Stimulated activated CD8-positive, alpha-beta memory T cell treated with anti-CD3 and anti-CD28 coated beads, Interleukin-15, amount 100 ng/mL, for 1 hour (primary cell): ENCODE measurements around the gene TAF15.

Source experiments
- DNase-seq: peaks from one replicate; pipeline ENCODE4 v3.0.0-alpha.2; 2020; ENCODE audit warnings: low read depth

Gene TAF15

GRCh38 chr17:35788477-35789368, 20.6 kb upstream of the TAF15 start:
- DNase-seq: no peak

DNA sequence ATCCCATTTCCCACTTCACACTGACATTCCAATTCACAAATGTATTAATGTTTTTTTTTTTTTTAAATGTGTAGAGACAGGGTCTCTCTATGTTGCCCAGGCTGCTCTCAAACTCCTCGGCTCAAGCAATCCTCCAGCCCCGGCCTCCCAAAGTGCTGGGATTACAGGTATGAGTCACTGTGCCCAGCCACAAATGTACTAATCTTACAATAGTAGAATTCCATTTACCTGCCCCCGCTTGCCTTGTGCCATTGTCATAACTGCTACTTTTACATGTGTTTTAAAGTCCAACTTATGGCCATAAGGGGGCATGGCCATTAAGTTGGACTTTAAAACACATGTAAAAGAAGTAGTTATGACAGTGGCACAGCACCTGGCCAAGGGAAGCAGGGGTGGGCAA, 18.4 kb upstream of the TAF15 start:
- no peak for DNase-seq

DNA sequence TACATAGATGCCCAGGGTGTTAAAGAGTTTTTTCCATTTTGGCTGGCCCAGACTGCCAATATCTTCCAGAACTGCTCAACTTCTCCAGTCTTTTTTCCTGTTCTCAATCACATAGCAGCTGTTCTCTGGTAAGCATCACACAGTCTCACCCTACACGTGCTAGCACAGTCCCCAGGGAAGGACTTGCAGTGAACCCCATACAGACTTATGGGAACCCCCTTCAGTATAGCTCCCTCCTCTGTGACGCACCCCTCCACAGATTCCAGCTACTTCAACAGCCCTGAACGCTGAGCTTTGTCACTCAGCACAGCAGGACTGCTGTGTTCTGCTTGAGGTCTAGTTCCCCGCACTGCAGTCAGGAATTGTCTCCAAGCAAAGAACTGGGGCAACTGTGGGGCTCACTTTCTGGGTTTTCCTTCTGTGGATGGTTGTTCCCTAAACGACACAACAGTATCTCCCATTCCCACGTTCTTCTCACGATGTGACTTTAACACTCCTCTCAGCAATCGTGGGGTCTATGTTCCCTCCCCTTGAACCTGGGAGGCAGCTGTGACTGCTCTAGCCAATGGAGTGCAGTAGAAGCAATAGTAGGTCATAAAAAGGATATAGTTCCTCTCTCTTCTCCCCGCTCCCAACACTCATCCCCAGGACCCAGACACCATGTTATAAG, 17.5 kb upstream of the TAF15 start:
- DNase-seq: no peak

GRCh38 chr17:35793257-35793656, 16.0 kb upstream of the TAF15 start:
- no peak for DNase-seq

DNA sequence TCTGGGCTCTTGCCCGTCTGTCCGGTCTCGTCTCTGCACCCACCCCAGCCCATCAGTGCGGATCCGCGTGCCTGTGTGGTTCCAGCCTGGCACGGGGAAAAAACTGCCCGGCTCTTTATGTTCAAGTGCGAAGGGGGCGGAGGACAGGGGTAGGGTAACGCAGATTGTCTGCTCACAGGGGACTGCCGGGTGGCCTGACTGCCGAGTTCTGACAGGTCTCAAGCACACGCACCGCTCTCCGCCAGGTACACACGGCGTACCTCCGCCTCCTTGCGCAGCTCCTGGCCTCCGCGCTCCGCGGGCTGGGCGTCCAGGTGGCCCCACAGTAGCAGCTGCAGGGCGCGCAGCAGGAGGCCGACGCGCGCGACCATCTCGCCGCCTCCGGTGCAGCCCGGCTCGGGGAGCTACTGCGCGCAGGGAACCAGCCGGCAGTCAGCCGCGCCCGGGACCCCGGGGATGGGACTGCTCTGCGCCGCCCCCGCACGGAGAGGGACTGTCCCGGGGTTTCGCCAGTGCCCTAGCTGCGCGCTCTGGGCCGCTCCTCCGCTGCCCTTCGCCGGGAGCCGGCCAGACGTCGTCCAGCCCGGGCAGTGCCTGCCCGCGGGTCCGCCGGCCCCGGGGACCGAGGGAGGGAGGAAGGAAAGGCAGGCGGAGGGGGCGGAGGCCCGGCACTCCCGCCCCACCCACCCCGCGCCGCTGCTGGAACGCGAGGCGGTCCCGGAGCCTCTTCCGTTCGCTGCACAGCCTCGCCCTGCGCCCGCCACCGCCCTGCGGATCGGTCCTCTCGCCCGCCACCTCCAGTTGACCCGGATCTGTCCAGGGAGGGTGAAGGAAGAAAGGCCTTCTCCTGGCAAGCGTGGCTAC, 14.0 kb upstream of the TAF15 start, which contains the start of gene MMP28:
MMP28 (minus strand) TSS at position 635 of the 864 bp plus-strand sequence; CDS start at position 371, 264 bp downstream.
- no peak for DNase-seq

DNA sequence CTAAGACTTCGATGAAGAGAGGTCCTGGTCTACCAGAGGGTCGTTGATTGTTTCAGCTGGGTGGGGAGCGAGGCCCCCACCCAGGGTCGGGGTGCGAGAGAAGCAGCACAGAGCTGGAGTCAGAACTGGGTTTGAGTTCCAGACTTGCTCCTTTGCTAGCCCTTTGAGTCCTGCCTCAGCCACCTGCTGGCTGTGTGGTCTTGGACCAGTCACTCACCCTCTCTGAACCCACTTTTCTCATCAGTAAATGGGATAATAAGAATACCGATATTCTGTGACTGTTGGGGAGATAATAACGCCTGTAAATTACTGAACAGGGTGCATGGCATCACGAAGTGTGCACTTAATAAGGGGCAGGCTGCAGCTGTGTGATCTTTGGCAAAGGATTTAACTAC, 13.4 kb upstream of the TAF15 start:
- no peak for DNase-seq

- DNase-seq: no peak
Measured at GRCh38 chr17:35796942-35797341, 12.3 kb upstream of the TAF15 start.

DNA sequence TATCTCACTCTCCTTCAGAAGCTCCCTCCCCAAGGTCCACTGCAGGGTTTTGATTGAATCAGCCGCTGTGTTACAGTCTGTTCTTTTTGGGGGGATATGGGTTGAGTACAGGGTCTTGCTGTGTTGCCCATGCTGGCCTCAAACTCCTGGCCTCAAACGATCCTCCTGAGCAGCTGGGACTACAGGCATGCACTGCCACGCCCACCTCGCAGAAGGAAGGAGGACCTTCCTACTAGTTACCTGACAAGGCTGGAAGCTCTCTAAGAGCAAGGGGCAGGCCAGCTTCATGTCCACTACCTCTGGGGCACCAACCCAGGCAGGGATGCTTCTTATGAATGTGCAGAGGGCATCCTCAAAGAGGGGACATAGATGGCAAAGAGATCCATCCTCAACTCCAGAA, 11.9 kb upstream of the TAF15 start:
- DNase-seq: no peak

DNA sequence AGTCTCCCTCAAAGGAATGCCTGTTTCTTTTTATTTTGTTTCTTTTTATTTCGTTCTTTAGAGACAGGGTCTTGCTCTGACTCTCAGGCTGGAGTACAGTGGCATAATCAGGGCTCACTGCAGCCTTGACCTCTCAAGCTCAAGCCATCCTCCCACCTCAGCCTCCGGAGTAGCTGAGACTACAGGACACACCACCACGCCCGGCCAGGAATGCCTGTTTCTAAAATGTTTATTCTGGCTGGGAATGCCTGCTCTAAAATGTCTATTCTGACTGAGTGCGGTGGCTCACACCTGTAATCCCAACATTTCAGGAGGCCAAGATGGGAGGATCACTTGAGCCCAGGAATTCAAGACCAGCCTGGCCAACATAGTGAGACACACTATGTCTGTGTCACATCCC, 11.4 kb upstream of the TAF15 start:
- DNase-seq: no peak

DNA sequence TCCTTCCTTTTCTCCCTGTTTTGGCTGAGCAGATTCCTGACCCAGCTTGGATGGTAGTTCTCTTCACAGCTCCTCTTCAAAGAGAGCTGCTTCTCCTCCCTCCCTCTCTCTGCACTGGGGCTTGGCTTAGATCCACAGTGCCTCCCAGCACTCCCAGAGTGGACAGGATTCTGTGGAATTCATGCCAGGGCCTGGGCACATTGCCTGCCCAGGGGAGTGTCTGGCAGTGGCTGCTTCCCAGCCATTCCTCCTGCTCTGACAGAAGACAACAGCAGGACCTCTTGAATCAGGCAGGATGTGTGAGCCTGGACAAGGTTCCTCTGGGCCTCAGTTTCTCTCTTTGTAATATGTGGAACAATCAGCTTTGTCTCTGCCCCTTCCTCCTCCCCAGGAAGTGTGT, 9.3 kb upstream of the TAF15 start:
- DNase-seq: no peak

- DNase-seq: no peak
Measured at GRCh38 chr17:35801583-35802224, 7.6 kb upstream of the TAF15 start.

DNA sequence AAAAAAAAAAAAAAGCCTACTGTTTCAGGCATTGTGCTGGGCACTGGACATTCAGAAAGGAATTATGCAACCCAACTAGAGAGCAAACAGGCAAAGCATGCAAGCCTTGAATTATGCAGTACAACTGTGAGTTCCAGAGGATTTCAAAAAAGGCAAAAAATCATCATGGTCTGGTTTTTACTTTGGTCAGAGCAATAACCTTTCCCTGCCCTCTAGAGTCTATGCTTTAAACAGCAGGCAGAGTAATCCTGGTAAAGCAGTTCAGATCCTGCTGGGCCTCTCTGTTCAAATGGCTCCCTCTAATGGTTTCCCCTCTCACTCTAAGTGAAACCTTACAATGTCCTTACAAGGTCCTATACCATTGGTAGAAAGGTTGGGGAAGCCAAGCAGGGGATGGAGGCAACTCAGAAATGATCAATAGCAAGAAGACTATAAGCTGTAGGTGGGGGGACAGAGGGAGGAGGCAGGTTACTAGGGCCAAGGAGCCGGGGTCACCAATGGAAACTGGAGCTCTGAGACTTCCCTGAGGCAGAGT, 4.6 kb upstream of the TAF15 start:
- no peak for DNase-seq

DNA sequence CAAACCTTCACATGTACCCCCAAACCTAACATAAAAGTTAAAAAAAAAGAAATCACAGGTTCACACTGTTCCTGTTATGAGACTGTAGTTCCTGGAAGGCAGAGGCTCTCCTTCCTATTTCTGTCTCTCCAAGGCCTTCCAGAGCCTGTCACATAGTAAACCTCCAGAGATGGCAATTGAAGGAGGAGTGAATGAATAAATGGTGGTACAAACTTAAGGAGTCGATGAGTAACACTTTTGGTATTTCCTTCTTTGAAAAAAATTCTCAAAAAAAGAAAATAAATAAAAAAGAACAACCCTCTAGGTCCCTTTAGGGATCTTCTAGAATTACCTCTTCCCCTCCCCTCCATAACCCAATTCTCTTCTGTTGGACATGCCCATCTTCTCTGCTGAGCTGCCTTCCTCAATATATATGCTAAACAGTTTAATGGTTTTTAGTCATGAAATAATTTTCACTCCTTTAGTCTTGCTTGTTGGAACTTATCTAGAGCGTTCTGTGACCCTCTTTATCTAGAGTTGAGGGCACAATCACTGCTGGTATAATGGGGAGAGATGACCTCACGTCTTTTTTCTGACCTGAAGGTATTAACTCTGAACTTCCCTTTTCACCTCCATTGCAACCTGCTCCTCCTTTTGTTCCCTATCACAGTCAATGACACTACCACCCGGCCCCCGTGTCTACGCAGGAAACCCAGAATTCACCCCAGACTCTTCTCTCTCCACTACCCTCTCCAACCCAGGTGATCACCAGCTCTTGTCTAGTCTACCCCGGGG, 1.7 kb upstream of the TAF15 start:
- no peak for DNase-seq

DNA sequence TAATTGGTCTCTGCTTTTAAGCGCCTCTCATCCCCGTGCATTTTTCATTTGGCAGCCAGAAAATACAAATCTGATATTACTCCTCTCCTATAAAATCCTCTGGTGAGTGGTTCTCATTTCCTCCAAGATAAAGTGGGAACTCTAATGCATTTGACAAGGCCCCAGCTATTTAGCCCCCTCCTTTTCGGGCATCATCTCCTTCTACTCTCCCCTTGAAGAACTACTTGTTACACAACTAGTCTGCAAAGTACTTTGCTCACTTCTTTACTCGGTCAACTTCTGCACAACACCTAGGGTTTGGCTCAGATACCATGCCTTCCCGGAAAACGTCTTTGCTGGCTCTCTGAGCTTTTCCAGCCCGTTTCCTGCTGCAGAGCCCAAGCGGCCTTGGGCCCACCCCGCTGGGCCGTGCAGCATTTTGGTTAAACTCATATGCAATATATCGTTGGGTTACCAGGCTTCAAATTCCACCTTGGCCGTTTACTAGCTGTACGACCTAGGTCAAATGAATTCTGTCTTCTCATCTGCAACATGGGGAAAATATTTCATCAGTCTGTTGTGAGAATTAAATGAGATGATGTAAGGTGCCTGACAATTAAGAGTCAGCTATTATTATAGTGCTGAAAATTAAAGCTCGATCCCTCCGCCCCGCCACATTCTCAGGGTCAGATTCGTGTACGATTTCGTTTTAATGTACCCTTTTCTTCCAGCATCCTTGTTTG, 883 bp upstream of the TAF15 start:
- no peak for DNase-seq

DNA sequence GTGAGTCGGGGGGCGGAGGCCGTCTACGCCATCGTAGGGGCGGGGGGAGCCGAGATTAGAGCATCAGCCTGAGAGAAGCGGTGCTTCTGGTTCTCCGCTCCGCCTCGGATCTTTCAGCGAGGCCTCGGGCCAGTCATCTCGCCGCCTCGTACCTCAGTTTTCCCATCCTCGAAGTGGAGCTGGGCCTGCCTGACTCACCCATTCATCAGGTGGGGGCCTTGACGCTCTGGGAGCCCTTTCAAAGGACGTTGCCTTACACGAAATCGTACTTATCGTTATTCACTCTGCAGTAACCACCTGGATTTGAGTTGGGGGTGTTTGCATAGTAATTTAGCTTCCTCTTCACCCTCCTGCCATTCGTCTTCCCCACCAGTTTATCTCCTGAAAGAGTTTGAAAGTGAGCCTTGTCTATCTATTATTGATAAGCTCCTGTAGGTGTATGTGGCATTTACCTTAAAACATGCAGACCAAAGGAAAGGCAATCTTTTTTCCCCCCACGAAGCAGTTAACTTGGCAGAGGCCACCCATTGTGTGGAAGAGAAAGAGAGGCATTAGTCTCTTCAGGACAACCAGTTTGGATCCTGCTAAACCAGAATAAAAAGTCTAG, 674 bp downstream of the TAF15 start:
- no peak for DNase-seq

DNA sequence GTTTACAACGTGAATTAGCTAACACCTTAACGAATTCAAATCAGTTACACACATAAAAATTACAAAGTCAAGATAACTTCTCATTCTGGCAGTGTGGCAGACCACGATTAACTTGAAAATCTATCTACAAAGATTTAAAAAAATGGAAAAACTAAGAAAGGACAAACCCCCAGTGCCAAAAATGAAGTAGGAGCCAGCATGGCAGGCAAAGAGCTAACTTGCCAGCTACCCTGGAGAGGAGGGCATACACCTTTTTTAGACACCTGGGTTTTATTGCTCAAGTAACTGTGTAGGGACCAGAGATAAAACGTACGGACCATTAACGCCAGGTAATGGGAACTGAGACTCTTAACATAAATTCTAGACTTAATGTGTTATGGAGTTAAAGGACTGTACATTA, 2.5 kb downstream of the TAF15 start:
- no peak for DNase-seq

- no peak for DNase-seq
Measured at GRCh38 chr17:35812456-35812855, 3.2 kb downstream of the TAF15 start.

DNA sequence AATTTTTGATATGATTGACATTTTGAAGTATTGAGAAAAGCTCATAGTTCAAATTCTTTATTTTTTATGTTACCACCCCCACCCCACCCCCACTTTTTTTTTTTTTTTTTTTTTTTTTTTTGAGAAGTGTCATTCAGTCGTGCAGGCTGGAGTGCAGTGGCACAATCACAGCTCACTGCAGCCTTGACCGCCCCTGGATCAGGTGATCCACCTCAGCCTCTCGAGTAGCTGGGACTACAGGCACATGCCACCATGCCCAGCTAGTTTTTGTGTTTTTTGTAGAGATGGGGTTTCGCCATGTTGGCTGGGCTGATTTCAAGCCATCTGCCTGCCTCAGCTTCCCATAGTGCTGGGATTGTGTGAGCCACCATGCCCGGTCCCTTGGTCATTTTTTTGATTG, 7.4 kb downstream of the TAF15 start:
- no peak for DNase-seq

GRCh38 chr17:35817196-35817595, 7.9 kb downstream of the TAF15 start:
- no peak for DNase-seq

DNA sequence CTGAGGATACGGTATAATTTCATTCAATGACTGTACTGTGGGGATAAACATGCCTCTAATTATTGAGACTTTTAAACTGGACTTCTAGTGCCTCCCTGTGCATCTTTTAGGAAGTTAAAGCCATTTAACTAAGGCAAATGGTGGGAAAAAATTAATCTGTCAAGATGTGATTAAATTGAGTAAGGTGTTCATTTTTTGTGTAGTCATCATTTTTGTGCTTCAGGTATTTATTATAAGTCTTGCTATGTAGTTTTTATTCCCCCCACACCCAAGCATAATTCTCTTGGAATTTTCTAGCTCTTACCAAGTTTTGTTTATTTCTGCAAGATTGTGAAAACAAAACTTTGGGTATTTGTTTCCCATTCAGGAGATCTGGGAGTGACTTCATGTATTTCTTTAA, 10.2 kb downstream of the TAF15 start:
- no peak for DNase-seq
